SHP77 treated with DMSO at 0.1 percent for 48 hours (cell line): ENCODE data around the gene FAM110D.
A peak's percentile ranks its signal among the peaks of the same experiment; 100 is the strongest.

Source experiments
- DNase-seq: peaks from one replicate; lab custom pipeline; 2025; lab: John Stamatoyannopoulos, UW

FAM110D gene

GRCh38 chr1:26158908-26159742, at the start of gene FAM110D:
TSS of gene FAM110D (plus strand) at chr1:26159079. CDS start at chr1:26161292, 2,213 bp downstream.
- DNase-seq: no peak

- no peak for DNase-seq
Observed at GRCh38 chr1:26109229-26110164, 49.4 kb upstream of the FAM110D start.

DNA sequence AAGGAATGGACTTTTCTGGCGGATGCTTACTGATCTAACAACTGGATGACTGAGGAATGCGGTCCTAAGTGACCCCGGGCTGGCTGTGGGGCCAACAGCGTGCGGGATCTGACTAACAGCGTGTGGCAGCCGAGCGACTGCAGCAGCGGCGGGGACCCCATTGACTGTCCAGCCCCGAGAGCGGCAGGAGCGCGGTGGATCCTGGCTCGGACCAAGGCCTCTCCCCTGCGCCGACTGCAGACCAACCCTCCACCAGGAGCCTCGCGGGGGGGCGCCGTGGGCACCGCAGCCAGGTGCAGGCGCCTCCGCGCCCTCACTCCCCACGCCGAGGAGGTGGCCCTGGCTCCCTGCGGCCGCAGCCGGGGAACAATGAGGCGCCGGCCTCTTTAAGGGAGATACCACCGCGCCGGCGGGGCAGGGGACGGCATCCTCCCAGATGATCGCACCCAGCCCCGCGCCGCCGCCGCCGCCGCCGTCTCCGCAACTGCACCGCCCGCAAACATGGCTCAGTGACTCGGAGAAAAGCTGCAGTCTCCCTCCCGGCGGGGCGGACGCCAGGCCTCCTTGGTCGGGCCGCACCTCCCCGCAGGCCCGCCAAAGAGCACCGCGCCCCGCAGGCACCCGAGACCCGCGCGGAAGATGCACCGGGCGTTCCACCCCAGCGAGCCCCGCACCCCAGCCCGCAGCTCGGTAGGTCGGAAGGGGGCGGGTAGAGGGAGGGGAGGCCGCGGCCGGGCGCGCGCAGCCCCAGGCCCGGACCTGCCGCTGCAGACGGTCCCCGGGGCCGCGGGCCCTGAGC, 47.9 kb upstream of the FAM110D start:
- peak; percentile 22 for DNase-seq

DNA sequence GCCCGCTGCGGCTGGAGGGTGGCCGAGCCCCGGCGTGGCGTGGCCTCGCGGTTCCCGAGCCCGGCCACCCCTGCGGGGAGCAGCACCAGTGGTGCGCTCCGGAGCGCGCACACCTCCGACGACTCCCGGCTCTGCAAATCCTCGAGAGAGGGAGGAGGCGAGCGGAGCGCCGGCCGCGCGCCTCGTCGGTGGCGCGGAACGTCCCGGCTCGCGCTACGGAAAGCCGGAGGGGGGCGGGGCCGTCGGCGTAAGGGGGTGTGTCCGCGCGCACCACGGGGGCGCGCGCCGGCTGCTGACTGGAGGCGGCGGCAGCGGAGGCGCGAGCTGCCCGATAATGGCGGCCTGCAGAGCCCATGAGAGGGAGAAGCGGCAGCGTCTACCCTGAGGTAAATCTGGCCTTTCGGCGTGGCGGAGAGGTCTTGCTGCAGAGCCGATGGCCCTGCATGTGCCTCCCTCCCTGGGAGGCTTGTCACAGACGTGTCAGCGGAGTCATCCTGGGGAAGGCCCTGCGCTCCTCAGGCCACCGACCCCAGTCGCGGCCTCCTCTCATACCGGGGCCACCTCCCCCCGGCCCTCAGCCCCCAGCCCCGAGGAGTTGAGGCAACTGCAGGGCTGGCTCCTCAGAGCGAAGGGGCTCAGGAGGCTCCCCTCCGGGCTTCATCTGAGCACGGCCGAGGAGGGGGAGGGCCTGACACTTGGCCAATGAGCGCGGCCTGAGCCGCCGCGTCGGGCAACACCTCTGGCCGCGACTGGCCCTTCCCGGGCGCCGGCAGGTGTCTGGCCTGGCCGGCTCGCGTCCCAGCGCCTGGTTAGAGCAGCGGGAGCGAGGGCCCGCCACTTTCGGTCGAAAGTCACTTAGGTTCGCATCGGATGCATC, 47.1 kb upstream of the FAM110D start, which contains the start of gene PDIK1L:
TSS of gene PDIK1L (plus strand) at position 295 of the 877 bp plus-strand sequence. CDS start 2,485 bp downstream, outside the sequence.
- DNase-seq: peak; percentile 69

GRCh38 chr1:26112407-26112775, 46.5 kb upstream of the FAM110D start:
- peak; percentile 63 for DNase-seq

GRCh38 chr1:26114165-26114927, 44.5 kb upstream of the FAM110D start:
- no peak for DNase-seq

DNA sequence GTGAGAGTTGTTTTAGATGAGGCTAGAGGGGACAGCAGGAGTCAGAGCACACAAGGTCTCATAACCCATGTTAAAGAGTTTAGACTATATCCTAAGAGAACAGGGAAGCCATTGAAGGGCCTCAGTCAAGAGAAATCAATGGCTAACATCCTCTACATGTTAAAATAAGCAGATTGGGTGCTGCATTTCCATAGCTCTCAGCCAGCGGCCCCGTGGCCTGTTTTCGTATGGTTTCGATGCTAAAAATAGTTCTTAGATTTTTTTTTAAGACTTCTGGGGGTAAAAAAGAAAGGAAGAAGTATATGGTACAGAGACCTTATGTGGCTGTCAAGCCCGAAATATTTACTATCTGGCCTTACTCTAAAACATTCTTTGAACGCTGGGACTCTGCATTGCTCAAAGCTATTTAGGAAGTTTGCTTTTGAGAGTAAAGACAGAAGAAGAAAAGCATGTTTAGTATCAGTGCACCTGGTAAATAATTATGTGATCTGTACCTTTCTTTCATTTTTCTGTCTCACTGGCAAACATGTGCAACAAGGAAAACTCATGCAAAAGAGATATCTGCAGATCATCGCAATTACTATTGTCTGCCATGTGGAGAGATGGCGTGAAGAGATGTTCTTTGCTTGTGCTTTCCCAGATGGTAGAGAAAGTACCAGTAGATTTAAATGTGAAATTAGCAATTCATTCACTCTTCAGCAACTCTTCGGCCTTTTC, 38.8 kb upstream of the FAM110D start:
- DNase-seq: no peak

DNA sequence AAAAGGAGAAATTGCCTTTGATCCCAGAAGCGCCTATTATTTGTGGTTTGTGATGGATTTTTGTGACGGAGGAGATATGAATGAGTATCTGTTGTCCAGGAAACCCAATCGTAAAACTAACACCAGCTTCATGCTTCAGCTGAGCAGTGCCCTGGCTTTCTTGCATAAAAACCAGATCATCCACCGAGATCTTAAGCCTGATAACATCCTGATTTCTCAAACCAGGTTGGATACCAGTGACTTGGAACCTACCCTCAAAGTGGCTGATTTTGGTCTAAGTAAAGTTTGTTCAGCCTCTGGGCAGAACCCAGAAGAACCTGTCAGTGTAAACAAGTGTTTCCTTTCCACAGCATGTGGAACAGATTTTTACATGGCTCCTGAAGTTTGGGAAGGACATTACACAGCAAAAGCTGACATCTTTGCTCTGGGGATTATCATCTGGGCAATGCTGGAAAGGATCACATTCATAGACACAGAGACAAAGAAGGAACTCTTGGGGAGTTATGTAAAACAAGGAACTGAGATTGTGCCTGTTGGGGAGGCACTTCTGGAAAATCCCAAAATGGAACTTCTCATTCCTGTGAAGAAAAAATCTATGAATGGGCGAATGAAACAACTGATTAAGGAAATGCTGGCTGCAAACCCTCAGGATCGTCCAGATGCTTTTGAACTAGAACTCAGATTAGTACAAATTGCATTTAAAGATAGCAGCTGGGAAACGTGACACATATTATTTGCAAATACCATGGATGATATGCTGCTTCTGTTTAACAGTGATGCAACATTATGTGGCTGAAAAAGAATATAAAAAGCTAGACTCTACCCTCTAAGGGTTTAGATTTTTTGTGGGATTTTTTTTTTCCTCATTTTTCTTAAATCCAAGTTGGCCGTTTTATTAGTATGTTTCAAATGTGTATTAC, 36.8 kb upstream of the FAM110D start:
- no peak for DNase-seq

DNA sequence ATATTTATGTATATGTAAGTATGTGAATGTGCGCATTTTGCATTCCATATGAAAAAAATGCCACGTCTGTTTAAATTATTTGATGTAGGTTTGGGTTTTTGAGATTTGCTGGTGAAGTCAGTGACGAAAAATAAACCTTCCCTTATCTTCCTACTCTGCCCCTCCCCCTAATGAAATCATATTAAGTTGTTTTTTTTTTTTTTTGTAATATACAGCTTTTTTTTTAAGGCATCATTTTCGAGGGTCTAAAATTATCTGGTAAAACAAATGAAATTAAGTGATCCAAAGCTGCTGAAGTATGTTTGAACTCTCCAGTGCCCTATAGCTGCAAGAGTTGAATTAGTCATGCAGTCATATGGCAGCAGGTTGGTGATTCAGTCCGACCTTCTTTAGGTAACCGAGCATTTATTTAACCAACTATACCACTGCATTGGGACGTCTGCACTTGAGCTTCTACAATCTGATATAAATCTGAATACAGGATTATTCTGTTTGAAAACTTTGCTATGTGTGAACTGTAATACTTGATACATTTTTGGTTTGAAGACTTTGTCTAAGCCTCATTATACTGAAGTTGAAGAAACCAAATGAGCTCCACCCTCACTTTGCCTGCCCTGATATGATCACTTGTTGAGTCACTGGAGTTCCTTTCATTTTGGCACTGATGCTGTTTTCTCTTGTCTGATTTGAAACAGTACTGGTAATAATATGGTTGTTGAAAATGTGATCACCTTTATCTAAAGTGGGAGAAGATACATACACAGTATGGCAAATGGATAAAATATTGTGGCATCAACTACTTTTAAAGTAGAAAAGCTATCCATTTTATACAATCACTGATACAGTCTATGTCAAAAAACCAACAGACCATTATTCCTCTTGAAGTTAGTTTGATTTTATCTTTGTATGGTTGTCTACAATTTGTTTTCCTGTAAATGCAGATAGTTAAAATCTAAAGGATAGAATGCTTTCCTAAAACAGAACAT, 35.6 kb upstream of the FAM110D start:
- DNase-seq: no peak

DNA sequence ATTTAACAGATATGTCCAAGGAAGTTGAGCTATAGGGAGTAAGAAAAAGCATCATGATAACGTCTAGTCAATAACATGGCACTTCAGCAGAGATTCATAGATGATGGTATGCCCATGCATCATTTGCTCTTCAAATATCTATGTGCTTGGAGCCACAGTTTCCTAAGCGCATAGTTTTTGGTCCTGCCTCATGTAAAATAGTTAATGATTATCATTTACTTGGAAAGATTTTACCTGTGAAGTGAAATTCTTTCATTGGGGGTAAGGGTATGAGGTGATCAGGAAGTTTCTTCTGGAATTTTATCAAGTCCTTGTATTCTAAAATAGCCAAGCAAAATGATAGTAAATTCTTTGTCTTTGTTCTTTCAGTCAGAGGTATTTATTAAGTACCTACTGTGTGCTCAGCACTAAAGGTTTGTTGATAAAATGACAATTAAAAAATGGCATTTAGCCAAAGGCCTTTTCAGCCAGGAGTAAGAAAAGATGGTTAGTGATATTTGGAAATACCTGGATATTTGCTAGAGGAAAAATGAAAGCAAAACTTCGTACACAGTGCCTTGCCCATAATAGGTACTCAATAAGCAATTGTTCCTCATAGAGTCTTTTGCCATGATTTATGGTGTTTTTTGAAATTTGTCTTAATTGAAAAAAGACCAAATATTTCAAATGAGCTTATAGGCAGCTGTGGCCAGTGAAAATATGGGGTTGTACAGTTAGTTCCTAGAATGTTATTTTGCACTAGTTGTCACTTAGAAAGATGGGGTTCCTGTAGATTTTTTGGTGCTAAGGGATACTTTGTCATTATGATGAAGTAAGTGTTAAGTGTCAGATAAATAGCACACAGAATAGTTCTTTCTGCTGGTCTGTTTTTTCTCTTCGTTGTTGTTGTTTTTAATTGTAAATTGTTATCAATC, 34.2 kb upstream of the FAM110D start:
- no peak for DNase-seq

DNA sequence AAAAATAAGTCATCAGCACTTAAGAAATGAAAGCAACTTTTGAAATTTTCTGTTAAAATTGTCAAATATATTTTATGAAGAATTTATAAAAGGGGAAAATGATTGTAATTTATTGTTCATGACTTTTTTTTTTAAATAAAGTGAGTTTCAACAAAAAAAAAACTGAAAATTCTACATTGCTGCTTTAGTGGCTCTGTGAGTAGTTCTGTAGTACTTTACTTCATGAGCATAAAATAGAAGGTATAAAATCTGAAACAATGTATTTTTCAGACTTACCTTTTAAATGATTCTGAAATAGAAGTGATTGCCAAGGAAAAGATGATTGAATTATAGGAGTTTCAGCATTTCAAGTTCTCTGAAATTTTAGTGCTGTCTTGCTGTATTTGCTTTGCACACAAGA, 33.5 kb upstream of the FAM110D start:
- no peak for DNase-seq

GRCh38 chr1:26125946-26126320, 32.9 kb upstream of the FAM110D start:
- DNase-seq: no peak

- no peak for DNase-seq
Observed at GRCh38 chr1:26126321-26127084, 32.4 kb upstream of the FAM110D start.

DNA sequence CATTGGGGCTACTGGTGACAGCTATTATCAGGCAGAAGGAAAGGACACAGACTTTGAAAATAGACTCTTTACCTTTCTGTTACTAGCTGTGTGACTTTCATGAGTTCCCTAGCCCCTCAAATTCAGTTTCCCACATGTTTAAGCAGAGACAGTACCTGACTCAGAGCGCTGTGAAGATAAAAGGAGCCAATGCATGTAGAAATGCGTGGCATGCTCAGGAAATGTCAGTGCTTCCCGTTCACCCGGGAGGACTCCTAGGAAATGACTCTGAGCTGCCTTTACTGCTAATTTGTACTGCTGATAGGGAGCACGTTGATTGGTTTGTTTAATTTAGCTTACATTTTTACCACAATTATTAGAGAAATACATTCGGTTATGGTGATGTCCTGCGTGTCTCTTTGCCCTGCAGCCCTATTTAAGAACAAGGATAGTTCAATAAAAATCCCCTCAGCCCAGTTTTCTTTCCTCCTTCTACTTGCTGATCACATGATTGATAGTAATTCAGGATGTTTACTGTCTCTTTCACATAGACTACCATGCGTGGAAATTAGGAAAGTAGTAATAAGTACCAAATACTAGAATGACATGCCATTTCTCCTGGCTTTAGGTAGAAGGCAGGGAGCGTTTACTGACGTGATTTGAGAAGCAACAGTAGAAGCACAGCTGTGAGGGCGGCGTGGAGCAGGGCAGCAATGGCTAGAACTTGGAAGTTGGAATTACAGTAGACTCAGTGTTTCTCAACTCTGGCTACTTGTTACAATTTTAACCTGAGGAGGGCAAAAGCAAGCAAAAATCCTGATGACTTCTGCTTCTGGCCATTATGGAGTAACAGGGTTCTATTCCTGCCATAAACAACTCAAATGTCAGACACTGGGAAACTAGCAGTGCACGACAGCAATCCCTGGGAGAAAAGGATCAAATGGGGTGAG, 31.4 kb upstream of the FAM110D start:
- no peak for DNase-seq
